Natural killer cell (primary cell): ENCODE measurements around the gene SLC35F3. TPM values are rescaled to one million over a fixed set of nuclear protein-coding genes. Genes with fewer than 3 reads are reported as not detected.

Source experiments
- ATAC-seq, 3 donors: fragments of 150-1000 bp in 2 of 3; fragments of 200-7000 bp in 1 of 3; cut with Tn5 transposase; 1 replicate in 1 of 3; 2 replicates in 2 of 3; pipeline ENCODE4 v1.10.0; 2021; ENCODE audit warnings: mild to moderate bottlenecking in 2 of 3, moderate library complexity in 2 of 3
- DNase-seq, 2 donors: peaks; one replicate each; pipeline versions ENCODE4 v3.0.0 to v3.0.0-alpha.2; 2013 to 2021; ENCODE audit warnings: mixed read lengths in 1 of 2
- H3K27ac ChIP-seq: one replicate; pipeline ENCODE4 v1.5.1; 2013; ENCODE audit warnings: mild to moderate bottlenecking, low read length
- H3K27me3 ChIP-seq: one replicate; pipeline ENCODE4 v1.6.1; 2013; ENCODE audit warnings: low read length; ENCODE audit not compliant: control insufficient read depth, insufficient read depth
- H3K36me3 ChIP-seq: one replicate; pipeline ENCODE4 v1.6.1; 2013; ENCODE audit warnings: low read length; ENCODE audit not compliant: control insufficient read depth, insufficient read depth
- H3K4me1 ChIP-seq: one replicate; pipeline ENCODE4 v1.6.1; 2013; ENCODE audit warnings: low read length; ENCODE audit not compliant: control insufficient read depth, insufficient read depth
- H3K4me3 ChIP-seq: one replicate; pipeline ENCODE4 v1.5.1; 2013; ENCODE audit warnings: low read length
- H3K9me3 ChIP-seq: one replicate; pipeline ENCODE4 v1.6.1; 2013; ENCODE audit warnings: low read length; ENCODE audit not compliant: control insufficient read depth, insufficient read depth
- H3K27ac Mint-ChIP-seq, 2 donors: one replicate each; pipeline ENCODE4 v1.8.0; 2022; ENCODE audit warnings: mild to moderate bottlenecking in 2 of 2, mixed read lengths in 2 of 2, moderate library complexity in 1 of 2
- H3K27me3 Mint-ChIP-seq, 2 donors: one replicate each; pipeline ENCODE4 v1.8.0; 2022; ENCODE audit warnings: low read depth in 2 of 2, mixed read lengths in 2 of 2
- H3K36me3 Mint-ChIP-seq: one replicate; pipeline ENCODE4 v1.8.0; 2022; ENCODE audit warnings: mixed read lengths
- H3K4me1 Mint-ChIP-seq, 2 donors: one replicate each; pipeline ENCODE4 v1.8.0; 2022; ENCODE audit warnings: mixed read lengths in 2 of 2
- H3K4me3 Mint-ChIP-seq: one replicate; pipeline ENCODE4 v1.8.0; 2022; ENCODE audit warnings: mild to moderate bottlenecking, moderate library complexity, mixed read lengths
- H3K9me3 Mint-ChIP-seq, 2 donors: one replicate each; pipeline ENCODE4 v1.8.0; 2022; ENCODE audit warnings: mixed read lengths in 2 of 2
- CTCF ChIP-seq: fragments of 200-600 bp; IDR thresholded peaks from one replicate; pipeline ENCODE4 v1.8.0; 2022; ENCODE audit warnings: antibody characterized with exemption
- WGBS: methylation state at CpG from one replicate; pipeline ENCODE4 v1.1.7; 2013; ENCODE audit warnings: missing lambda C conversion rate; ENCODE audit not compliant: insufficient coverage; 5-methylcytosine and 5-hydroxymethylcytosine counted together
- intact Hi-C: fragments of 100-400 bp; cut with micrococcal nuclease; formaldehyde crosslinking; loops from one replicate; pipeline ENCODE4 v1.14.2; 2022
- total RNA-seq, 4 donors: library from RNA; stranded (reverse); fragments of 120-200 nt in 1 of 4; gene quantifications; one replicate each; pipeline versions ENCODE4 v1.2.3 to v1.2.4, GENCODE V29; 2013 to 2022

Gene SLC35F3
- total RNA-seq, 3 donors from 2014 or later (not counting 1 experiment from before 2014, with no cell fraction given): not detected

- ATAC-seq (no peak), DNase-seq (no peak)
- intact Hi-C loops: no loop called here
- Histone ChIP-seq H3K4me1 (no peaks in the 10 kb centered on the region), H3K27ac (no peak overlapping the region), H3K27me3 (no peaks in the 10 kb centered on the region), H3K9me3 (no peaks in the 10 kb centered on the region), H3K4me3 (no peak overlapping the region), H3K36me3 (no peaks in the 10 kb centered on the region)
- Mint-ChIP-seq H3K9me3 (no peaks in the 10 kb centered on the region), H3K27me3 (peaks cover 9 to 16% of the 10 kb centered on the region in 2 donors), H3K36me3 (no peaks in the 10 kb centered on the region), H3K4me1 (no peaks in the 10 kb centered on the region), H3K27ac (no peak overlapping the region), H3K4me3 (no peak overlapping the region)
- no peak for TF ChIP-seq CTCF
- 33% methylated on average over 5 of the region's 6 CpGs for WGBS
Measured at GRCh38 chr1:234303231-234303630, 398.8 kb downstream of the SLC35F3 start.

GRCh38 chr1:234307726-234308125, 403.2 kb downstream of the SLC35F3 start:
- H3K27me3 Mint-ChIP-seq: peaks cover 13 to 31% of the 10 kb centered on the region in 2 donors

GRCh38 chr1:234309243-234309597, 404.7 kb downstream of the SLC35F3 start:
- DNase-seq: no peak
- 90% methylated on average over 3 of the region's 4 CpGs for WGBS

More at GRCh38 chr1:234307726-234308125, 403.2 kb downstream of the SLC35F3 start:
- Histone ChIP-seq H3K27ac (no peak overlapping the region), H3K9me3 (no peaks in the 10 kb centered on the region), H3K36me3 (no peaks in the 10 kb centered on the region), H3K27me3 (no peaks in the 10 kb centered on the region), H3K4me3 (no peak overlapping the region), H3K4me1 (peaks cover 13% of the 10 kb centered on the region)
- intact Hi-C loops: no loop called here
- no peak overlapping the region for H3K4me3 Mint-ChIP-seq
- WGBS: 63% methylated on average over 6 of the region's 6 CpGs
- peaks cover 6 to 8% of the 10 kb centered on the region in 2 donors for H3K4me1 Mint-ChIP-seq
- H3K9me3 Mint-ChIP-seq: no peaks in the 10 kb centered on the region
- no peak for DNase-seq
- no peaks in the 10 kb centered on the region for H3K36me3 Mint-ChIP-seq
- ATAC-seq: no peak
- no peak for TF ChIP-seq CTCF
- no peak overlapping the region for H3K27ac Mint-ChIP-seq

More at GRCh38 chr1:234309243-234309597, 404.7 kb downstream of the SLC35F3 start:
- H3K27me3 ChIP-seq: no peaks in the 10 kb centered on the region
- H3K4me1 ChIP-seq: peaks cover 28% of the 10 kb centered on the region
- no peak overlapping the region for H3K27ac ChIP-seq
- Mint-ChIP-seq H3K36me3 (no peaks in the 10 kb centered on the region), H3K4me3 (no peak overlapping the region), H3K27me3 (peaks cover 13 to 31% of the 10 kb centered on the region in 2 donors), H3K27ac (no peak overlapping the region), H3K9me3 (no peaks in the 10 kb centered on the region), H3K4me1 (peaks cover 6 to 8% of the 10 kb centered on the region in 2 donors)
- no peak overlapping the region for H3K4me3 ChIP-seq
- H3K36me3 ChIP-seq: no peaks in the 10 kb centered on the region
- no peak for TF ChIP-seq CTCF
- intact Hi-C loops: no loop called here
- no peak for ATAC-seq
- no peaks in the 10 kb centered on the region for H3K9me3 ChIP-seq
